ENCODE results near the gene STK24.

The STK24 gene

DNA sequence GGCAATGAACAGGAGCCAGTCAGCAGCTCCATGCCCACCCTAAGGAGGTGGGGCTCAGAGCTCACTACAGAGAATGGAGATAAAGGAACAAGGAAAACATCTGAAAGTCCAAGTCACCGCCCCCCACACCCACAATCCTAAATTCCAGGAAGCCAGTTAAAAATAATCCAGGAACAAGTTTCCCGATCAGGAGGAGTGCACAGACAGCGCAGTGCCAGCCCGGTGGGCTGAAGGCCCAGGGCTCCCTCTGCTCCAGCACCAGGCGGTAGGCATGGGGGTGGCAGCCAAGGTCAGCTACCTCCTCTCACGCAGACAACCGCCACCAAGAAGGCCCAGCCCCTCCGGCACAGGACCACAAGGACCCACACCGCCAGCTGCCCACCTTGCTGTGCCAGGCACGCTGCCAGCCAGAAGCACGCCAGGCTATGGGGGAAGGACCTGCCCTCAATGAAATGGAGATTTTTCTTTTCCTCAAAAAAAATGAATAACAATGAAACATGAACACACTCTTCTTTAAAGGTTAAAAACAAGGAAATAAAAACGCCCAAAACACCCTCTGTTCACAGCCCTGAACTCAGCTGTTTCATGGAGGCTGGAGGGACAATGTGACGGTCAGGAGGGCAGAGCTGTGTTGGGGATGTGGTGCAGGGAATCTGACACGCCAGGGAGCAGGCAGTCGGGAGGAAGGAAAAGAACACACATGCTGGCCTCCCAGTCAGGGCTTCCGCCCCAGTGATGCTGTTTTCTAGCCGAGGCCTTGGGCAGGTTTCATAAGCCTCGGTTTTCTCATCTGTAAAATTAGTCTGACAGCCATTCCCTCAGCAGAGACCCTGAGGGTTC, 11.0 kb downstream of the STK24 start:
- H3F3A ChIP-seq (ENCODE audit: insufficient read depth, low read length) = peaks cover 8% of the 10 kb centered on the region
- TF ChIP-seq EZH2 (optimal IDR thresholded peaks at IDR 0.05; ENCODE audit: low read depth, low read length) (no peak), EZH2phosphoT487 (IDR thresholded peaks at IDR 0.05; ENCODE audit: low read length) (no peak)
- TF ChIP-seq, protein P1, sequence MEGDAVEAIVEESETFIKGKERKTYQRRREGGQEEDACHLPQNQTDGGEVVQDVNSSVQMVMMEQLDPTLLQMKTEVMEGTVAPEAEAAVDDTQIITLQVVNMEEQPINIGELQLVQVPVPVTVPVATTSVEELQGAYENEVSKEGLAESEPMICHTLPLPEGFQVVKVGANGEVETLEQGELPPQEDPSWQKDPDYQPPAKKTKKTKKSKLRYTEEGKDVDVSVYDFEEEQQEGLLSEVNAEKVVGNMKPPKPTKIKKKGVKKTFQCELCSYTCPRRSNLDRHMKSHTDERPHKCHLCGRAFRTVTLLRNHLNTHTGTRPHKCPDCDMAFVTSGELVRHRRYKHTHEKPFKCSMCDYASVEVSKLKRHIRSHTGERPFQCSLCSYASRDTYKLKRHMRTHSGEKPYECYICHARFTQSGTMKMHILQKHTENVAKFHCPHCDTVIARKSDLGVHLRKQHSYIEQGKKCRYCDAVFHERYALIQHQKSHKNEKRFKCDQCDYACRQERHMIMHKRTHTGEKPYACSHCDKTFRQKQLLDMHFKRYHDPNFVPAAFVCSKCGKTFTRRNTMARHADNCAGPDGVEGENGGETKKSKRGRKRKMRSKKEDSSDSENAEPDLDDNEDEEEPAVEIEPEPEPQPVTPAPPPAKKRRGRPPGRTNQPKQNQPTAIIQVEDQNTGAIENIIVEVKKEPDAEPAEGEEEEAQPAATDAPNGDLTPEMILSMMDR (IDR thresholded peaks at IDR 0.05; ENCODE audit: low read length) = no peak
- H3K27ac ChIP-seq (ENCODE audit: low read length) = no peak overlapping the region
- no peaks in the 10 kb centered on the region for H3K9me2 ChIP-seq (replicated peaks; ENCODE audit: insufficient read depth, low read length)
- no peak overlapping the region for H3K4me3 ChIP-seq (ENCODE audit: low read length)
- H3K4me2 ChIP-seq (ENCODE audit: low read depth, low read length) = no peak overlapping the region
- H3K27me3 ChIP-seq (replicated peaks; ENCODE audit: insufficient read depth, low read length) = no peaks in the 10 kb centered on the region
- no peak for DNase-seq
- peaks cover 12% of the 10 kb centered on the region; the same call in 1 of the 2 replicates for H3K4me1 ChIP-seq (ENCODE audit: low read length)
- peaks cover 98% of the 10 kb centered on the region for H3K79me2 ChIP-seq (ENCODE audit: low read length)
- H3K36me3 ChIP-seq (replicated peaks; ENCODE audit: insufficient read depth, low read length) = no peaks in the 10 kb centered on the region
- no peaks in the 10 kb centered on the region for H3K9me3 ChIP-seq (replicated peaks; ENCODE audit: insufficient read depth, low read length)
- no peak overlapping the region for H2AFZ ChIP-seq (ENCODE audit: low read length)
- no peak overlapping the region for H3K9ac ChIP-seq (ENCODE audit: low read length)
- peaks cover 66% of the 10 kb centered on the region for H4K20me1 ChIP-seq (ENCODE audit: insufficient read depth, low read length)

DNA sequence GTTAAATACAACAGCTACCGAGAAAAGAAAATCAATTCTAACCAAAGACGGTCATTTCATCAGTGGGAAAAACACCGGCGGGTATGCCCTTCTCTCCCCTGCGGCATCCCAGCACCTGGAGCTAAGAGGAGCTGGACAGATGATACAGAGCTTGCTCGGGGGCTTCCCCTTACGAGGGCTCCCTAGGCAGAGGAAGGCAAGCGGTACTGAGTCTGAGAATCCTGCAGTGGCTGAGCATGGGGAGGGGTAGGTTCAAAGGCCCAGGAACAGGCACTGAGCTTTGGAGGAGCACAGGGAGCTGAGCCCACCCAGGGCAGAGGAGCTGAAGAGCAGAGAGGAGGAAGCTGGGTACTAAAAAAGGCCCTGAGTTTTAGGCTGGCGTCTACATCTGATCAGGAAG, 12.7 kb downstream of the STK24 start:
- H3K9ac ChIP-seq (ENCODE audit: low read length) = no peak overlapping the region
- no peak overlapping the region for H3K4me3 ChIP-seq (ENCODE audit: low read length)
- peaks cover 5% of the 10 kb centered on the region; the same call in 1 of the 2 replicates for H3K4me1 ChIP-seq (ENCODE audit: low read length)
- DNase-seq = no peak
- H3K79me2 ChIP-seq (ENCODE audit: low read length) = peaks cover 98% of the 10 kb centered on the region
- no peaks in the 10 kb centered on the region for H3K36me3 ChIP-seq (replicated peaks; ENCODE audit: insufficient read depth, low read length)
- H3K9me3 ChIP-seq (replicated peaks; ENCODE audit: insufficient read depth, low read length) = no peaks in the 10 kb centered on the region
- H4K20me1 ChIP-seq (ENCODE audit: insufficient read depth, low read length) = peaks cover 71% of the 10 kb centered on the region
- H3K4me2 ChIP-seq (ENCODE audit: low read depth, low read length) = peak overlapping the region; percentile 22; the same call in 1 of the 2 replicates
- no peak for TF ChIP-seq EZH2 (optimal IDR thresholded peaks at IDR 0.05; ENCODE audit: low read depth, low read length)
- no peak for TF ChIP-seq EZH2phosphoT487 (IDR thresholded peaks at IDR 0.05; ENCODE audit: low read length)
- TF ChIP-seq, protein P1 (IDR thresholded peaks at IDR 0.05; ENCODE audit: low read length) = no peak
- no peaks in the 10 kb centered on the region for H3K9me2 ChIP-seq (replicated peaks; ENCODE audit: insufficient read depth, low read length)
- H3K27ac ChIP-seq (ENCODE audit: low read length) = no peak overlapping the region
- H2AFZ ChIP-seq (ENCODE audit: low read length) = no peak overlapping the region
- H3F3A ChIP-seq (ENCODE audit: insufficient read depth, low read length) = no peaks in the 10 kb centered on the region
- H3K27me3 ChIP-seq (replicated peaks; ENCODE audit: insufficient read depth, low read length) = no peaks in the 10 kb centered on the region

DNA sequence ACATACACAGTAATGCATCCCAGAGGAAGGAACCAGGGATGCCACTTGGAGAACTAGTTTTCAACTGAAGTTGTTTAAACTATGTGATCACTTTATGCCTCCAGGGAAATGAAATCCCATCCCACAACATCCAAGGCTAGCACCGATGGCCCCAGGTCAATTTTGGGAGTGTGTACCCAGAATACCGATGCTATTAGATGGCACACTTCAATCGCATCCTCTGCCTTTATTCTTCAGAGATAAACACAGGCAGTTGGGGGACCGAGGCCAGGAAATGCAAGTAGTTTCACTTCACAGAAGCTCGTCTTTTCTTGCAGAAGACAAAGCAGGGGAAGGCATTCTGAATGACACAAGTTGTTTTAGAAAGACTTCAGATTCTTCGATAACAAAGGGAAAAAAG, 13.8 kb downstream of the STK24 start:
- no peak overlapping the region for H3K9ac ChIP-seq (ENCODE audit: low read length)
- peaks cover 98% of the 10 kb centered on the region for H3K79me2 ChIP-seq (ENCODE audit: low read length)
- peaks cover 5% of the 10 kb centered on the region; the same call in 1 of the 2 replicates for H3K4me1 ChIP-seq (ENCODE audit: low read length)
- H3K4me2 ChIP-seq (ENCODE audit: low read depth, low read length) = peak overlapping the region; percentile 6
- peak; percentile 75 for DNase-seq
- H2AFZ ChIP-seq (ENCODE audit: low read length) = no peak overlapping the region
- no peaks in the 10 kb centered on the region for H3K36me3 ChIP-seq (replicated peaks; ENCODE audit: insufficient read depth, low read length)
- H3K9me2 ChIP-seq (replicated peaks; ENCODE audit: insufficient read depth, low read length) = no peaks in the 10 kb centered on the region
- TF ChIP-seq EZH2 (optimal IDR thresholded peaks at IDR 0.05; ENCODE audit: low read depth, low read length) (no peak), EZH2phosphoT487 (IDR thresholded peaks at IDR 0.05; ENCODE audit: low read length) (no peak)
- TF ChIP-seq, protein P1 (IDR thresholded peaks at IDR 0.05; ENCODE audit: low read length) = no peak
- no peaks in the 10 kb centered on the region for H3F3A ChIP-seq (ENCODE audit: insufficient read depth, low read length)
- no peak overlapping the region for H3K4me3 ChIP-seq (ENCODE audit: low read length)
- peaks cover 70% of the 10 kb centered on the region for H4K20me1 ChIP-seq (ENCODE audit: insufficient read depth, low read length)
- H3K9me3 ChIP-seq (replicated peaks; ENCODE audit: insufficient read depth, low read length) = no peaks in the 10 kb centered on the region
- peak overlapping the region; percentile 0; the same call in 1 of the 2 replicates for H3K27ac ChIP-seq (ENCODE audit: low read length)
- no peaks in the 10 kb centered on the region for H3K27me3 ChIP-seq (replicated peaks; ENCODE audit: insufficient read depth, low read length)

Measured in MM.1S (cell line).